WTC11 (cell line): ENCODE measurements around the gene EEF2KMT. TPM values are rescaled to one million over a fixed set of nuclear protein-coding genes. Genes with fewer than 3 reads are reported as not detected.

Experiments
- ATAC-seq: fragments of 200-7000 bp; cut with Tn5 transposase; 2 replicates; pipeline ENCODE4 v1.10.0; 2021; ENCODE audit warnings: mild to moderate bottlenecking, moderate library complexity
- CTCF ChIA-PET: fragments of 300-600 bp; sonication (Branson Sonifier 250); formaldehyde crosslinking; loops from one replicate; lab custom pipeline; 2021; ENCODE audit warnings: antibody characterized with exemption; lab: Charles Lee
- POLR2A ChIA-PET: fragments of 350-600 bp; sonication (Branson Sonifier 250); formaldehyde crosslinking; loops from one replicate; lab custom pipeline; 2021; ENCODE audit warnings: antibody characterized with exemption; lab: Charles Lee
- DNase-seq: peaks from one replicate; pipeline ENCODE4 v3.0.0; 2021; ENCODE audit warnings: low spot score
- H3K27ac Mint-ChIP-seq: 2 replicates; pipeline ENCODE4 v1.8.0; 2021; ENCODE audit warnings: mixed read lengths
- H3K27me3 Mint-ChIP-seq: 2 replicates; pipeline ENCODE4 v1.8.0; 2021; ENCODE audit warnings: low read depth, mild to moderate bottlenecking, moderate library complexity, mixed read lengths
- H3K36me3 Mint-ChIP-seq: 2 replicates; pipeline ENCODE4 v1.8.0; 2021; ENCODE audit warnings: mixed read lengths
- H3K4me1 Mint-ChIP-seq: 2 replicates; pipeline ENCODE4 v1.8.0; 2022; ENCODE audit warnings: mixed read lengths
- H3K4me3 Mint-ChIP-seq: 2 replicates; pipeline ENCODE4 v1.8.0; 2021; ENCODE audit warnings: mild to moderate bottlenecking, moderate library complexity, mixed read lengths
- H3K9me3 Mint-ChIP-seq: 2 replicates; pipeline ENCODE4 v1.8.0; 2021; ENCODE audit warnings: mixed read lengths
- E2F4 ChIP-seq: sonication (generic); formaldehyde crosslinking; IDR thresholded peaks from 2 replicates; pipeline ENCODE4 v1.8.1; 2022; ENCODE audit warnings: low read depth, mild to moderate bottlenecking, moderate library complexity, missing genetic modification reagents, borderline replicate concordance
- E2F5 ChIP-seq: sonication (generic); formaldehyde crosslinking; IDR thresholded peaks from 2 replicates; pipeline ENCODE4 v1.8.1; 2022; ENCODE audit warnings: mild to moderate bottlenecking, moderate library complexity, missing genetic modification reagents
- ELF4 ChIP-seq: sonication (generic); formaldehyde crosslinking; IDR thresholded peaks from 2 replicates; pipeline ENCODE4 v1.8.1; 2022; ENCODE audit warnings: low read depth, mild to moderate bottlenecking, moderate library complexity, missing genetic modification reagents
- FOXJ3 ChIP-seq: sonication (generic); formaldehyde crosslinking; IDR thresholded peaks from 2 replicates; pipeline ENCODE4 v1.9.0; 2021; ENCODE audit warnings: missing genetic modification reagents, mild to moderate bottlenecking, borderline replicate concordance
- GRHL2 ChIP-seq: fragments of 250-450 bp; sonication (Bioruptor Pico); IDR thresholded peaks from 2 replicates; pipeline ENCODE4 v1.8.0; 2022; ENCODE audit warnings: mild to moderate bottlenecking, moderate library complexity; ENCODE audit not compliant: insufficient replicate concordance, severe bottlenecking
- GTF2I ChIP-seq: fragments of 250-450 bp; sonication (Bioruptor Pico); conservative IDR thresholded peaks from 2 replicates; pipeline ENCODE4 v1.4.0; 2021; ENCODE audit warnings: mild to moderate bottlenecking
- KAT7 ChIP-seq: sonication (generic); formaldehyde crosslinking; IDR thresholded peaks from 2 replicates; pipeline ENCODE4 v1.8.1; 2023; ENCODE audit warnings: missing genetic modification reagents, mild to moderate bottlenecking, borderline replicate concordance
- MLX ChIP-seq: sonication (generic); formaldehyde crosslinking; IDR thresholded peaks from 2 replicates; pipeline ENCODE4 v1.8.1; 2023; ENCODE audit warnings: mild to moderate bottlenecking, missing genetic modification reagents, moderate library complexity
- MXD4 ChIP-seq: fragments of 250-450 bp; sonication (Bioruptor Pico); IDR thresholded peaks from 2 replicates; pipeline ENCODE4 v1.8.0; 2021; ENCODE audit warnings: mild to moderate bottlenecking, moderate library complexity, borderline replicate concordance
- NFE2L1 ChIP-seq: sonication (generic); formaldehyde crosslinking; IDR thresholded peaks from 2 replicates; pipeline ENCODE4 v1.8.1; 2023; ENCODE audit warnings: missing genetic modification reagents
- PRRX2 ChIP-seq: fragments of 250-450 bp; sonication (Bioruptor Pico); IDR thresholded peaks from 2 replicates; pipeline ENCODE4 v1.8.0; 2021; ENCODE audit warnings: mild to moderate bottlenecking
- RORB ChIP-seq: fragments of 250-450 bp; sonication (Bioruptor Pico); IDR thresholded peaks from 2 replicates; pipeline ENCODE4 v1.9.0; 2021; ENCODE audit warnings: mild to moderate bottlenecking
- SMAD3 ChIP-seq: sonication (generic); formaldehyde crosslinking; IDR thresholded peaks from 2 replicates; pipeline ENCODE4 v1.8.0; 2022; ENCODE audit warnings: missing genetic modification reagents, mild to moderate bottlenecking, borderline replicate concordance
- SOX15 ChIP-seq: fragments of 250-450 bp; sonication (Bioruptor Pico); IDR thresholded peaks from 2 replicates; pipeline ENCODE4 v1.9.0; 2021; ENCODE audit warnings: mild to moderate bottlenecking
- ZNF121 ChIP-seq: sonication (generic); formaldehyde crosslinking; IDR thresholded peaks from 2 replicates; pipeline ENCODE4 v1.8.0; 2023; ENCODE audit warnings: missing genetic modification reagents
- ZNF396 ChIP-seq: fragments of 250-450 bp; sonication (Bioruptor Pico); IDR thresholded peaks from 2 replicates; pipeline ENCODE4 v1.8.0; 2021; ENCODE audit warnings: mild to moderate bottlenecking, moderate library complexity, borderline replicate concordance
- ZNF425 ChIP-seq: fragments of 250-450 bp; sonication (Bioruptor Pico); conservative IDR thresholded peaks from 2 replicates; pipeline ENCODE4 v1.9.0; 2021; ENCODE audit warnings: mild to moderate bottlenecking
- total RNA-seq: library from RNA; stranded (reverse); gene quantifications from 3 replicates; pipeline ENCODE4 v1.2.3, GENCODE V29; 2021
- TF ChIP-seq, protein P1 (sequence below): sonication (generic); formaldehyde crosslinking; IDR thresholded peaks from 2 replicates; pipeline ENCODE4 v1.8.0; 2023; ENCODE audit warnings: missing genetic modification reagents
- TF ChIP-seq, protein P2 (sequence below): sonication (generic); formaldehyde crosslinking; IDR thresholded peaks from 2 replicates; pipeline ENCODE4 v1.8.0; 2022; ENCODE audit warnings: mild to moderate bottlenecking, missing genetic modification reagents
- TF ChIP-seq, protein P3 (sequence below): sonication (generic); formaldehyde crosslinking; IDR thresholded peaks from 2 replicates; pipeline ENCODE4 v1.8.0; 2022; ENCODE audit warnings: mild to moderate bottlenecking, missing genetic modification reagents
- TF ChIP-seq, protein P4 (sequence below): sonication (generic); formaldehyde crosslinking; IDR thresholded peaks from 2 replicates; pipeline ENCODE4 v1.8.0; 2022; ENCODE audit warnings: mild to moderate bottlenecking, missing genetic modification reagents
- TF ChIP-seq, protein P5 (sequence below): sonication (generic); formaldehyde crosslinking; IDR thresholded peaks from 2 replicates; pipeline ENCODE4 v1.8.0; 2022; ENCODE audit warnings: mild to moderate bottlenecking, missing genetic modification reagents

Gene EEF2KMT
- total RNA-seq, 1 experiment from 2014 or later, result 19.6 TPM

DNA sequence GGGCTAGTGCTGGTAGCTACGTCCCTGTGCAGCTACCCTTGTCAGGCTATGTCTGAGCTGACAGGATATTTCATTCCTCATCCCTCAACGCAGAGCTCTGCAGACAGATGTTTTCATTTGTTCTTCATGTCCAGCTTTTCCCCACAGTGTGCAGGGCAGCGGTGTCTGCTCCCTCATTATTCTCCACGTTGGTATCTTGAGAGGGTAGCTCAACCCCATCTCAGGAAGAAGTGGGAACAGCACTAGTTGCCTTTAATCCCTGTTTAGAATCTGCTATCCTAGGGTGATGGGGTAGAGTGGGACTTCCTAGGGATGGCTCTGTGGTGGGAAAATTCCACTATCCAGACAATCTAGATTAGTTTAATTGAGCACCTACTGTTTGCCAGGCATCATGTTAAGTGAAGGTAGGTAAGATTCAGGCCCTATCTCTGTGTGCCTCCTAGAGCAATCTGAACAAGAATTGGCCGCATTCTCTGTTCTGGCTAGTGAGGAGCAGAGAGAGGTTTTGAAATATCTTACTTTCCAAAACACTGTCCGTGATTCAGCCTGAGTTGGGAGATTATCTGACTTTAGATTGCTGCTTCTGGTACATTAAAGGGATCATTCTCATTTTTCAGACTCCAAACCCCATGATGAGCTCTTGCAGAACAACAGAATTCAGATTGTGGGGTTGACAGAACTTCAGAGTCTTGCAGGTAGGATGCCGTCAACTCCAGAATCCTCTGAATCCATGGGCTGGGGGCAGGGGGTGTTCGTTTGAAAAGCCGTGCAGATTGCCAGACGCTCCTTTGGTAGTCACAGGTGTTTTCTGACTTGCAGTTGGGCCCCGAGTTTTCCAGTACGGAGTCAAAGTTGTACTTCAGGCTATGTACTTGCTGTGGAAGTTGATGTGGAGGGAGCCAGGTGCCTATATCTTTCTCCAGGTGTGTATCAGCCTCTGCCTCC is 25.0 kb downstream of the EEF2KMT start:
- no peak for ATAC-seq

DNA sequence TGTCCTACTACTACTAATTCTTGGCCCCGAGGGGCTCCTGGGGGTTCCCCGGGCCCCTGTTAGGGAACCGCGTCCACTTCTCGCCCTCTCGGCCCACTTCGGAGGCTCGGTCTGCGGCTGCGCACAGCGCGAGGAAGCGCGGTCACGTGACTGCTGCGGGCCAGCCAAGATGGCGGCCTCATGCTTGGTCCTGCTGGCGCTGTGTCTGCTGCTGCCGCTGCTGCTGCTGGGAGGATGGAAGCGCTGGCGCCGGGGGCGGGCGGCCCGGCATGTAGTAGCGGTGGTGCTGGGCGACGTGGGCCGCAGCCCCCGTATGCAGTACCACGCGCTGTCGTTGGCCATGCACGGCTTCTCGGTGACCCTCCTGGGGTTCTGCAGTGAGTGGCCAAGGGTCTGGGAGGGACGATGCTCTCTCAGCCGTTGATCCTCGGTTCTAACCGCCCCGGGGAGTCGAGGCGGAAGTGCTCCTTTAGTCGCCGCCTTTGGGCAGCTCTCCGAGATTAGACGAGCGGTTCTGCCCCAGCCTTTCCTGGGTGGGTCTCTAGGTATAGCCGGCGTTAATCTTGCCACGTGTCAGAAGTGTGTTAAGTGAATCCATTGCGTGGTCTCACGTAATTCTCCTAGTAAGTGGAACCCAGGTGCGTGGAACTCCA is 25.8 kb downstream of the EEF2KMT start, which contains the start of gene ALG1:
TSS of gene ALG1 (plus strand) at position 163 of the 653 bp plus-strand sequence. CDS start at position 170, 7 bp downstream.
- POLR2A ChIA-PET, result interaction anchor here (1.0 kb wide), 1 partner anchor 114 kb away, joined by 3 read pairs; the partner anchor contains the start of gene SEC14L5
- H3K27ac Mint-ChIP-seq, result 0 out of 2 replicates have a peak within 1 kb of the TSS, but pooled peaks have one; percentile 63
- CTCF ChIA-PET, result interaction anchor here (0.8 to 1.8 kb wide), 5 partner anchors 11 to 47 kb away, joined by 3 to 15 read pairs (median 5); no protein-coding TSS in a partner anchor
- DNase-seq, result peak; percentile 88
- H3K9me3 Mint-ChIP-seq, result no peaks in the 10 kb centered on the region
- peaks cover 12% of the 10 kb centered on the region for H3K4me1 Mint-ChIP-seq
- H3K4me3 Mint-ChIP-seq, result peak within 1 kb of the TSS; percentile 93
- ATAC-seq, result peak; percentile 82
- H3K36me3 Mint-ChIP-seq, result peaks cover 20% of the 10 kb centered on the region
- peaks cover 3% of the 10 kb centered on the region; the same call in 1 of the 2 replicates for H3K27me3 Mint-ChIP-seq
- TF ChIP-seq ZNF396 (0 out of 2 replicates have a peak, but pooled peaks have one; percentile 45), ELF4 (CRISPR knock-in tag) (no peak), E2F5 (no peak), ZNF121 (CRISPR knock-in tag) (no peak), PRRX2 (CRISPR knock-in tag) (no peak), SOX15 (CRISPR knock-in tag) (no peak), E2F4 (CRISPR knock-in tag) (0 out of 2 replicates have a peak, but pooled peaks have one; percentile 33), GTF2I (CRISPR knock-in tag) (no peak), RORB (CRISPR knock-in tag) (no peak), FOXJ3 (CRISPR knock-in tag) (no peak), MLX (CRISPR knock-in tag) (no peak), KAT7 (CRISPR knock-in tag) (no peak), SMAD3 (no peak), ZNF425 (CRISPR knock-in tag) (no peak), MXD4 (CRISPR knock-in tag) (no peak)
- TF ChIP-seq, protein P1, sequence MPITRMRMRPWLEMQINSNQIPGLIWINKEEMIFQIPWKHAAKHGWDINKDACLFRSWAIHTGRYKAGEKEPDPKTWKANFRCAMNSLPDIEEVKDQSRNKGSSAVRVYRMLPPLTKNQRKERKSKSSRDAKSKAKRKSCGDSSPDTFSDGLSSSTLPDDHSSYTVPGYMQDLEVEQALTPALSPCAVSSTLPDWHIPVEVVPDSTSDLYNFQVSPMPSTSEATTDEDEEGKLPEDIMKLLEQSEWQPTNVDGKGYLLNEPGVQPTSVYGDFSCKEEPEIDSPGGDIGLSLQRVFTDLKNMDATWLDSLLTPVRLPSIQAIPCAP (CRISPR knock-in tag), result no peak
- TF ChIP-seq, protein P2, sequence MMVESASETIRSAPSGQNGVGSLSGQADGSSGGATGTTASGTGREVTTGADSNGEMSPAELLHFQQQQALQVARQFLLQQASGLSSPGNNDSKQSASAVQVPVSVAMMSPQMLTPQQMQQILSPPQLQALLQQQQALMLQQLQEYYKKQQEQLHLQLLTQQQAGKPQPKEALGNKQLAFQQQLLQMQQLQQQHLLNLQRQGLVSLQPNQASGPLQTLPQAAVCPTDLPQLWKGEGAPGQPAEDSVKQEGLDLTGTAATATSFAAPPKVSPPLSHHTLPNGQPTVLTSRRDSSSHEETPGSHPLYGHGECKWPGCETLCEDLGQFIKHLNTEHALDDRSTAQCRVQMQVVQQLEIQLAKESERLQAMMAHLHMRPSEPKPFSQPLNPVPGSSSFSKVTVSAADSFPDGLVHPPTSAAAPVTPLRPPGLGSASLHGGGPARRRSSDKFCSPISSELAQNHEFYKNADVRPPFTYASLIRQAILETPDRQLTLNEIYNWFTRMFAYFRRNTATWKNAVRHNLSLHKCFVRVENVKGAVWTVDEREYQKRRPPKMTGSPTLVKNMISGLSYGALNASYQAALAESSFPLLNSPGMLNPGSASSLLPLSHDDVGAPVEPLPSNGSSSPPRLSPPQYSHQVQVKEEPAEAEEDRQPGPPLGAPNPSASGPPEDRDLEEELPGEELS (CRISPR knock-in tag), result peak; percentile 58; the same call in 1 of the 2 replicates
- TF ChIP-seq, protein P3, sequence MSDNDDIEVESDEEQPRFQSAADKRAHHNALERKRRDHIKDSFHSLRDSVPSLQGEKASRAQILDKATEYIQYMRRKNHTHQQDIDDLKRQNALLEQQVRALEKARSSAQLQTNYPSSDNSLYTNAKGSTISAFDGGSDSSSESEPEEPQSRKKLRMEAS, result peak; percentile 78; the same call in 1 of the 2 replicates
- TF ChIP-seq, protein P4, sequence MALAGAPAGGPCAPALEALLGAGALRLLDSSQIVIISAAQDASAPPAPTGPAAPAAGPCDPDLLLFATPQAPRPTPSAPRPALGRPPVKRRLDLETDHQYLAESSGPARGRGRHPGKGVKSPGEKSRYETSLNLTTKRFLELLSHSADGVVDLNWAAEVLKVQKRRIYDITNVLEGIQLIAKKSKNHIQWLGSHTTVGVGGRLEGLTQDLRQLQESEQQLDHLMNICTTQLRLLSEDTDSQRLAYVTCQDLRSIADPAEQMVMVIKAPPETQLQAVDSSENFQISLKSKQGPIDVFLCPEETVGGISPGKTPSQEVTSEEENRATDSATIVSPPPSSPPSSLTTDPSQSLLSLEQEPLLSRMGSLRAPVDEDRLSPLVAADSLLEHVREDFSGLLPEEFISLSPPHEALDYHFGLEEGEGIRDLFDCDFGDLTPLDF, result no peak
- TF ChIP-seq, protein P5, sequence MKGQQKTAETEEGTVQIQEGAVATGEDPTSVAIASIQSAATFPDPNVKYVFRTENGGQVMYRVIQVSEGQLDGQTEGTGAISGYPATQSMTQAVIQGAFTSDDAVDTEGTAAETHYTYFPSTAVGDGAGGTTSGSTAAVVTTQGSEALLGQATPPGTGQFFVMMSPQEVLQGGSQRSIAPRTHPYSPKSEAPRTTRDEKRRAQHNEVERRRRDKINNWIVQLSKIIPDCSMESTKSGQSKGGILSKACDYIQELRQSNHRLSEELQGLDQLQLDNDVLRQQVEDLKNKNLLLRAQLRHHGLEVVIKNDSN (CRISPR knock-in tag), result peak; percentile 98

More for the DNA sequence above, 25.0 kb downstream of the EEF2KMT start:
- TF ChIP-seq GRHL2 (CRISPR knock-in tag) (no peak), NFE2L1 (CRISPR knock-in tag) (no peak)
- peaks cover 3% of the 10 kb centered on the region; the same call in 1 of the 2 replicates for H3K27me3 Mint-ChIP-seq
- ChIA-PET POLR2A (interaction anchor here (1.0 kb wide), 1 partner anchor 115 kb away, joined by 3 read pairs; the partner anchor contains the start of gene SEC14L5), CTCF (interaction anchor here (0.8 to 1.8 kb wide), 5 partner anchors 11 to 47 kb away, joined by 3 to 15 read pairs (median 5); no protein-coding TSS in a partner anchor)
- DNase-seq, result no peak
- peaks cover 24% of the 10 kb centered on the region for H3K36me3 Mint-ChIP-seq
- no peaks in the 10 kb centered on the region for H3K9me3 Mint-ChIP-seq
- H3K4me1 Mint-ChIP-seq, result peaks cover 12% of the 10 kb centered on the region
- H3K4me3 Mint-ChIP-seq, result peak overlapping the region; percentile 93
- H3K27ac Mint-ChIP-seq, result 0 out of 2 replicates have a peak overlapping the region, but pooled peaks have one; percentile 63
